HG03159 (cell line): ENCODE data around the gene GCG.

Source experiments
- ATAC-seq: cut with Tn5 transposase; IDR thresholded peaks from one replicate; pipeline ENCODE4 v1.9.1; 2021; ENCODE audit warnings: mild to moderate bottlenecking, moderate library complexity; ENCODE audit not compliant: unreplicated experiment

GCG gene

GRCh38 chr2:162152147-162152546 is at the start of gene GCG:
GCG (minus strand) TSS chr2:162152247; CDS start chr2:162149178, 3,069 bp downstream.
- no peak for ATAC-seq

- no peak for ATAC-seq
Observed at GRCh38 chr2:162200636-162201035, 48.6 kb upstream of the GCG start.

- no peak for ATAC-seq
Observed at GRCh38 chr2:162199913-162200312, 47.9 kb upstream of the GCG start.

- ATAC-seq, result no peak
Observed at GRCh38 chr2:162198239-162198638, 46.2 kb upstream of the GCG start.

GRCh38 chr2:162197069-162197825 is 45.2 kb upstream of the GCG start:
- ATAC-seq, result no peak

GRCh38 chr2:162196638-162197037 is 44.6 kb upstream of the GCG start:
- ATAC-seq, result no peak

GRCh38 chr2:162188451-162188850 is 36.4 kb upstream of the GCG start:
- no peak for ATAC-seq

- ATAC-seq, result no peak
Observed at GRCh38 chr2:162185541-162186232, 33.6 kb upstream of the GCG start.

- no peak for ATAC-seq
Observed at GRCh38 chr2:162184821-162185450, 32.9 kb upstream of the GCG start.

- no peak for ATAC-seq
Observed at GRCh38 chr2:162184359-162184758, 32.3 kb upstream of the GCG start.

GRCh38 chr2:162182395-162182794 is 30.3 kb upstream of the GCG start:
- ATAC-seq, result no peak

GRCh38 chr2:162177301-162177700 is 25.3 kb upstream of the GCG start:
- no peak for ATAC-seq

GRCh38 chr2:162175714-162176113 is 23.7 kb upstream of the GCG start:
- ATAC-seq, result no peak

GRCh38 chr2:162174746-162175145 is 22.7 kb upstream of the GCG start:
- ATAC-seq, result no peak

GRCh38 chr2:162172802-162173370 is 20.8 kb upstream of the GCG start:
- no peak for ATAC-seq

GRCh38 chr2:162166745-162167144 is 14.7 kb upstream of the GCG start:
- ATAC-seq, result no peak

- ATAC-seq, result no peak
Observed at GRCh38 chr2:162166174-162166573, 14.1 kb upstream of the GCG start.

GRCh38 chr2:162164802-162165201 is 12.8 kb upstream of the GCG start:
- ATAC-seq, result no peak

- ATAC-seq, result no peak
Observed at GRCh38 chr2:162159446-162159845, 7.4 kb upstream of the GCG start.

GRCh38 chr2:162156149-162156548 is 4.1 kb upstream of the GCG start:
- no peak for ATAC-seq

- no peak for ATAC-seq
Observed at GRCh38 chr2:162155093-162155492, 3.0 kb upstream of the GCG start.
